ENCODE data around the gene DAB2IP.

DNA sequence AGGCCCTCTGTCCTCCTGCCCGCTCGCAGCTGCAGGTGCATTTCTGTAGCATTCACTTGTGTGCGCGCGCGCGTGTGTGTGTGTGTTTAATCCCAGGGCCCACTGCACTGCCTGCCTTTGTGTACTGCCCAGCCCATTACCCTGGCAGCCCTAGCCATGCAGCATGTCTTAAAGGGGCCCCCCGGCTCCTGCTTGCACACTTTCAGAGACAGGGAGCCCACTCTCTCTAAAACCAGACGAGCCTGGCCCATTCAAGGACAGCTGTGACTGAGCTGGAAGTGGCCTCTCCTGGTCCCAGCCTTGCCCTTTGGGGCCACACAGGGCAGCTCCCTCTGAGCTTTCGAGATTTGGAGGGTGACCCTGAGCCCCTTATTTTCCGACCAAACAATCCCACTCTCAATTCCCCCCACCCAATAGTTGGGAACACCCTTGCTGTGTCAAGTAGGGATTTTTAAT, 98.9 kb downstream of the DAB2IP start:
- no peak for TF ChIP-seq EZH2 (IDR thresholded peaks at IDR 0.05; ENCODE audit: low read length, unreplicated experiment)
- TF ChIP-seq, protein P1, sequence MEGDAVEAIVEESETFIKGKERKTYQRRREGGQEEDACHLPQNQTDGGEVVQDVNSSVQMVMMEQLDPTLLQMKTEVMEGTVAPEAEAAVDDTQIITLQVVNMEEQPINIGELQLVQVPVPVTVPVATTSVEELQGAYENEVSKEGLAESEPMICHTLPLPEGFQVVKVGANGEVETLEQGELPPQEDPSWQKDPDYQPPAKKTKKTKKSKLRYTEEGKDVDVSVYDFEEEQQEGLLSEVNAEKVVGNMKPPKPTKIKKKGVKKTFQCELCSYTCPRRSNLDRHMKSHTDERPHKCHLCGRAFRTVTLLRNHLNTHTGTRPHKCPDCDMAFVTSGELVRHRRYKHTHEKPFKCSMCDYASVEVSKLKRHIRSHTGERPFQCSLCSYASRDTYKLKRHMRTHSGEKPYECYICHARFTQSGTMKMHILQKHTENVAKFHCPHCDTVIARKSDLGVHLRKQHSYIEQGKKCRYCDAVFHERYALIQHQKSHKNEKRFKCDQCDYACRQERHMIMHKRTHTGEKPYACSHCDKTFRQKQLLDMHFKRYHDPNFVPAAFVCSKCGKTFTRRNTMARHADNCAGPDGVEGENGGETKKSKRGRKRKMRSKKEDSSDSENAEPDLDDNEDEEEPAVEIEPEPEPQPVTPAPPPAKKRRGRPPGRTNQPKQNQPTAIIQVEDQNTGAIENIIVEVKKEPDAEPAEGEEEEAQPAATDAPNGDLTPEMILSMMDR (conservative IDR thresholded peaks at IDR 0.05; ENCODE audit: low read depth, low read length) = no peak

Data from PC-3 (cell line).